GM18502 (cell line): ENCODE measurements around the gene MORC2.

ENCODE experiments used
- ATAC-seq: cut with Tn5 transposase; IDR thresholded peaks from one replicate; pipeline ENCODE4 v1.9.1; 2021; ENCODE audit warnings: mild to moderate bottlenecking; ENCODE audit not compliant: unreplicated experiment, poor library complexity

Gene MORC2

DNA sequence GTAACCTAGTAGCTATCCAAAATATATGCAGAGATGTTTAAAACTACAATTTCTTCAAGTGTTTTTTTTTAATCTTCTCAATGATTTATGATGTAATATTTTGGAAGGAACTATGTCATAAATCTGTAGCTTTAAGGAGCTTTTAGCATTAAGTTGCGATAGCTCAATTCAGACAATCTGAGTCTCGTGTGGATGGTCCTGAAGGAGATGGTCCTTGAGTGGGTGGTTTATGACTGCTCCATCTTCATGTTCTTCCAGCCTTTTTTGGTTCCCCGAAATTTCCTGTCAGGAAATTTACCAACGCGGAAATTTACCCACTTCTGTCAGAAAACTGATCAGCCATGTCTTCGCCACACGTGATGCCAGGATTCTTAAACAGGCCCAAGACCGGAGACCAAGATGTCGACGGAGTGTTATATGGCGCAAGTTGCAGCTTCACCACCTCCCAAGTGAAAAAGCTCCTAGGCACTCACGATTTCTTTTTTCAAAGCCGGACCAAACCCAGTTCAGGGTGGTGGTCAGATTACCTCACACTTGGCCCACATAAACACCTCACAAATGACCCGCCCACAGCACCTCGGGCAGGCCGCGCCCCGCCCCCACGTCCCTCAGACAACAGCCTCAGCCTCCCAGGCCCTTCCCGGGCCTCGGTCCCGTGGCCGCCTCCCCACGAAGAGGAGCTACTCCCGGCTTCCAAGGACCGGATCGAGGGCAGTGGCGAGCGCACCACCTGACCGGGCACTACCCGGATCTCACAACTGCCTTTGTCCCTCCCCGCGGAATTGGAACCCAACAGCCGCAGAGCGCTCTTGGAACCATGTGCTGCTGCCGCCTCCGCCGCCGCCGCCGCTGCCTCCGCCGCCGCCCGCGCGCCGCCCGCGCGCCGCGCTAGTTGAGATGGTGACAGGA, at the start of gene MORC2:
Gene MORC2, minus strand, starts transcription at position 760 of the 909 bp plus-strand sequence. CDS start 885 bp downstream, outside the sequence.
- ATAC-seq = peak; percentile 12

- no peak for ATAC-seq
These were observed 37.0 kb upstream of the MORC2 start for GRCh38 chr22:31005535-31005934.

DNA sequence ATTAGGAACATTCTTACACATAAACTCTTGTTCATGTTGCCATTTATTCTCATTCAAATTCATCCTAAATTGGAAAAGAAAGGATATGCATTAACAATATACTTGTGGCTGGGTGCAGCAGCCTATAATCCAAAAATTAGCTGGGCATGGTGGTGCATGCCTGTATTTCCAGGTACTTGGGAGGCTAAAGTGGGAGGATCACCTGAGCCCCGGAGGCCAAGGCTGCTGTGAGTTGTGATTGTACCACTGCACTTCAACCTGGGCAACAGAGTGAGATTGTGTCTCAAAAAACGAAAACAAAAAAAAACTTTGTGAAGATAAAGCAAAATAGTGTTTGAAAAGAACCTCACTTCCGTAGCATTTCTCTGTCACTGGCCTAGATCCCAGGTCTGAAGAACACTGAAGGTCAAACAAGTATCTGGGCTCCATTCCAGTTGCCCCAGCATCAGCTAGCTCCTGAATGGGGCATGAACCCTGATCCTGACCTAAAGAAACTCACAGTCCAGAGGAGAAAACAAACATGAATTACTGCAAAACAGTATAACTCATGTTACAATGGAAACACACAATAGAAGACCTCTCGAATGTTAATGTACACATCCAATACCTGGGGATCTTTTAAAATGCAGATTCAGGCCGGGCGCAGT, 32.7 kb upstream of the MORC2 start:
- no peak for ATAC-seq

- no peak for ATAC-seq
These were observed 29.8 kb upstream of the MORC2 start for GRCh38 chr22:30998329-30998728.

GRCh38 chr22:30996462-30996861, 27.9 kb upstream of the MORC2 start:
- ATAC-seq = no peak

GRCh38 chr22:30994960-30995359, 26.4 kb upstream of the MORC2 start:
- ATAC-seq = no peak

DNA sequence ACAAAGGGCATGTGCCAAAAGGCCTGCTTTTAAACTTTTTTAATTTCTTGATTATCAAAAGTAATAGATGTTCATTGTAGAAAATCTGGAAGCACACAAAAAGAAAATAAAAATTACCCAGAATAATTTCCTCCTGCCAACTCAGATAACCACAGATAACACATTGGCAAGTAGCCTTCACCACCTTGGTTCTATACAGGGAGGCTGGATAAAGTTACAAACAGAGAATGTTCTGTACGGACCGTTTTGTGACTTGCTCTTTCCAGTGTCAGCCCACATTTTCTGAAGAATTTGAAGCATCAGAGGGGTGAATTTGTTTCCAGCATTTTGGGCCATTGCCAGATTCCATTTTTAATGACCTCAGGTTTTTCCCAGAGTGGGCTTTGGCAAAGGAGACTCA, 24.0 kb upstream of the MORC2 start:
- no peak for ATAC-seq

DNA sequence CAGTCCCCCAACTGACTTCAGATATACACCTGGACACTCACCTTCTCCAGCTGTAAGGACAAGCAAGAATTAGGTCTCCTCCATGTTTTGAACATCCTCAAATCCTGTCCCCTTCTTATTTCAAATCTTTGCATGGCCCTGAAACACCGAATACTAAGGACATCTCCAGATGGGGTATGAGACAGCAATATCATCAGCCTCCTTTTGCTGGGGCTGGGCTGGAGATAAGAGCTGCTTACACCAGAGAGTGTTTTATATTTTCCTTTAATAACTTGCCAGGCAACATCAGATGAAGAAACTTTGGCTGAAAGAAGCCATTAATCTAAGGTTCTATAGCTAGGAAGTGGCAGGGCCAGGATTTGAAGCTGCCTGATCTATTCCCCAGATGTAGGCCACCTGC, 22.1 kb upstream of the MORC2 start:
- no peak for ATAC-seq

- ATAC-seq = no peak
These were observed 20.9 kb upstream of the MORC2 start for GRCh38 chr22:30989474-30989873.

- ATAC-seq = no peak
These were observed 17.1 kb upstream of the MORC2 start for GRCh38 chr22:30985561-30986208.

GRCh38 chr22:30984317-30984716, 15.7 kb upstream of the MORC2 start:
- ATAC-seq = no peak

DNA sequence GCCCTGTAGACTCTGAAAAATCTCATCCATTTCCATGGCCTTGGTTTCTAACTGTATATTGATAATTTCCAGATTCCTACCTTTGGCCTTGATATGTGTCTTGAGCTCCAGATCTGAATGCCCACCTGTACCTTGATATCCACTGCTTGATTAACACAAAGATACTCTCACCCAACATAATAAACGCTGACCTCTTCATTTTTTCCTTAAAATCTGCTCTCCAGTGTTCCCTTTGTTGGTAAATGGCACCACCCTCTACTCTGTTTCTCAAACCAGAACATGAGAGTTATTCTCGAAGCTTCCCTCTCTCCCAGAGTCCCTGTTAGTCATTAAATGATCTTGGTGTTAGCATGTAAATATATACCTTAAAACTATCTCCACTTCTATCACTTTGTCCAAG, 13.9 kb upstream of the MORC2 start:
- no peak for ATAC-seq

DNA sequence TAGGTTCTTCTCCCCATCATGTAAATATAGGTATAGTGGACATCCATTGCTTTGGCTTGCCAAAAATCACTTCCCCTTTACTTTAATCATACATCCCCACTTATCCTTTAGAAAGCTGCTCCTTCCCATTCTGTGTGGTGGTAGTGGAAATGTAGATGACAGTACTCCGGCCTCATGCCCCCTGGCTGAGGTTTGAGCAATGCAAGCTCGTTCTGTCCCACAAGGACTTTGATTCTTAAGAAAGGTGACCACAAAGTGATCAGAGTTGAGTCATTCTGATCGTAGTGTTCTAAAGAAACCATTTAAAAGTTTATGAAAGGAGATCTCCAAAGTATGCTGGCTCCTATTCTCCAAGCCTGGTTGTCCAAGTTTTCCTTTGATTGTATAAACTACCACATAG, 11.4 kb upstream of the MORC2 start:
- no peak for ATAC-seq

- ATAC-seq = no peak
These were observed 9.9 kb upstream of the MORC2 start for GRCh38 chr22:30978304-30978962.

DNA sequence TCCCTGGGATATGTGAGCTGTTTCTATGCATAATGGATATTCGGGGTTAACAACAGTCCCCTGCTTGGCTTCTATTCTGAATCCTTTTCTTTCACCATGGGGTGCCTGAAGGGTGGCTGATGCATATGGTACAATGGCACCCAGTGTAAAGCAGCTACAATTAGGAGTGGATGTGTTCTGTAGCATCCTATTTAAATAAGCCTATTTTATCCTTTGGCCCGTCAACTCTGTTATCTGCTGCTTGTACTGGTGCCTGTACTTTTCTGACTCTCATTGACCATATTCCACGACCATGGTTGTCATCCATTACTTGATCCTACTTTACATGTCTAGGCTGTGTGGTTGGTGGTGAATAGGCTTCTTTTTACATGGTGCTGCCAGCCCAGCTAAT, 1.8 kb upstream of the MORC2 start:
- ATAC-seq = no peak

DNA sequence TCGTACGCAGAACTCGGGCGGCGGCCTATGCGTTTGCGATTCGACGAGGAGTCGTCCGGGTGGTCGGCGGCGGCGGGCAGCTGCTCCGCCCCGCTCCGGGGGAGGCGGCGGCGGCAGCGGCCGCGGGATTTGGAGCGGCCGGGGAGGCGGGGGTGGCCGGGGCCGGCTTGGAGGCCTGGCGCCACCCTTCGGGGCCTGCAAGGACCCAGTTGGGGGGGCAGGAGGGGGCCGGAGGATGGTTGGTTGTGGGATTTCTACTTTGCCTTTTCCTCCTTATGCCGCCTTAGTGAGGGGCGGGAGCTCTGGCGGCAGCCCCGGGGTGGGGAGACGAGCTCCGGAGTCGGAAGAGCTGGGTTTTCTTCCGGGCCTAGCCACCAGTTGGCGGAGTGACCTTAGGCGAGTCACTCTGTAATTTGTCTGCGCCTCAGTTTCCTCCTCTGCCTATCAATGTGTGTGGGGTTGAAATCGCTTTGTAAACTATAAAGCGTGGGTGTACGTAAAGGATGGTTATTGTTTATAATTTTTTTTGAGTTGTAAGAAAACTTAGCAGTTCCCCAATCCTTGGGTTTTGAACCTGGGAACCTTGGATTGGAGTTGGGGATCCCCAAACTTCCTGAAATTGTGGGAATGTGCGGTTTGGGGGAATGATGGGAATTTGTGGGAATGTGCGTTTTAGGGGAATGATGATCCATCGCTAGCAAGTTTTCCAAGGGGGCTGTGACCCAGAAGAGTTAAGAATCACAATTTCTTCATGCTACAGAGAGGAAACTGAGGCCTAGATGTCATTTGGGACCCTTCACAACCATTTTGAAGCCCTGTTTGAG, 1.2 kb upstream of the MORC2 start:
- ATAC-seq = peak; percentile 32

DNA sequence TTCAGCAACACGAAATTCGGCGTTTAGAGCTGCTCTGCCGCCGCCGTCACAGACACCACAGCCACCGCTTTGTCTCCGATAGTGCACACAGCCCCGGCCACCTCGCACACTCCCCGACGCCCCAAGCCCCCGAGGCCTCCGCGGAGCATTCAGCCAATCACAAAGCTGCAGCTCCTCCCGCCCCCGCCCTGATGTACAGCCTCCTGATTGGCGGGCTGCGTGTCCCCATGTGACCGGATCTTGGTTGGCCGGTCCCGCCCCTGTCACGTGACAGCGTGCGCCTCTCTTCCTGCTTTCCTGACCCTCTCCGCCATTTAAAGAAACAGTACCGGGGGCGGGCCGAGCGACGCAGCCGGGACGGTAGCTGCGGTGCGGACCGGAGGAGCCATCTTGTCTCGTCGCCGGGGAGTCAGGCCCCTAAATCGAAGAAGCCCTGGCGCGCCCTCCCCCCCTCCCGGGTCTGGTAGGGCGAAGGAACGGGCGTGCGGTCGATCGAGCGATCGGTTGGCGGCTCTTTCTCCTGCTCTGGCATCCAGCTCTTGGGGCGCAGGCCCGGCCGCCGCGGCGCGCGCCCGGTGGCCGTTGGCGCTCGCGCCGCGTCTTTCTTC, 454 bp upstream of the MORC2 start, which contains the start of gene TUG1:
Gene TUG1, plus strand, starts transcription at position 342 of the 608 bp plus-strand sequence.
- peak; percentile 86 for ATAC-seq

GRCh38 chr22:30964858-30965257, 3.7 kb downstream of the MORC2 start:
- ATAC-seq = no peak

- no peak for ATAC-seq
These were observed 13.4 kb downstream of the MORC2 start for GRCh38 chr22:30955153-30955552.
